Sigmoid colon (tissue), 4 donors: ENCODE data around the gene OR2V2.
"Not testable (repeated sequence)": the region's sequence is repeated elsewhere in the genome, so short reads cannot be mapped to it uniquely, and the experiment has no call there.

ENCODE experiments used
- CTCF ChIP-seq, 4 experiments: fragments of 450-650 bp in 3 of 4; fragments of 200-600 bp in 1 of 4; IDR thresholded peaks; one replicate each; pipeline ENCODE4 v1.5.1; 2016 to 2019; ENCODE audit warnings: antibody characterized with exemption in 4 of 4, mild to moderate bottlenecking in 3 of 4, moderate library complexity in 2 of 4
- POLR2A ChIP-seq, 2 donors: fragments of 450-650 bp; IDR thresholded peaks; one replicate each; pipeline ENCODE4 v1.6.1; 2016; ENCODE audit warnings: antibody characterized with exemption in 2 of 2, mild to moderate bottlenecking in 2 of 2, moderate library complexity in 2 of 2
- POLR2AphosphoS5 ChIP-seq, 4 donors: sonication (generic); formaldehyde crosslinking; IDR thresholded peaks; one replicate each; pipeline ENCODE4 v1.6.1; 2017; ENCODE audit warnings: antibody characterized with exemption in 4 of 4

GRCh38 chr5:181177559-181177958 lies 30.2 kb downstream of the OR2V2 start:
- TF ChIP-seq POLR2A, CTCF, POLR2AphosphoS5 (IDR thresholded peaks at IDR 0.05): not testable (repeated sequence)
